B cell (primary cell): Measurements from ENCODE around the gene VPS13D. TPM values are rescaled to one million over a fixed set of nuclear protein-coding genes. Genes with fewer than 3 reads are reported as not detected.
"Not testable (repeated sequence)": the region's sequence is repeated elsewhere in the genome, so short reads cannot be mapped to it uniquely, and the experiment has no call there.

Experiments
- ATAC-seq: fragments of 200-7000 bp; cut with Tn5 transposase; one replicate; pipeline ENCODE4 v1.10.0; 2021; ENCODE audit warnings: low read depth, mild to moderate bottlenecking, moderate number of reproducible peaks, moderate library complexity
- CTCF ChIA-PET: fragments of 350-600 bp; sonication (Branson Sonifier 250); formaldehyde crosslinking; loops from one replicate; lab custom pipeline; 2021; ENCODE audit warnings: antibody characterized with exemption, inconsistent platforms; lab: Charles Lee
- POLR2A ChIA-PET: fragments of 350-600 bp; sonication (Branson Sonifier 250); formaldehyde crosslinking; loops from one replicate; lab custom pipeline; 2021; ENCODE audit warnings: antibody characterized with exemption; lab: Charles Lee
- DNase-seq: peaks from one replicate; pipeline ENCODE4 v3.0.0; 2013
- H2AFZ ChIP-seq: 2 replicates; pipeline ENCODE4 v1.6.1; 2012; ENCODE audit warnings: mild to moderate bottlenecking, low read depth, low read length; ENCODE audit not compliant: insufficient read depth, poor library complexity, severe bottlenecking
- H3K27ac ChIP-seq, 2 donors: 1 replicate in 1 of 2; 2 replicates in 1 of 2; pipeline ENCODE4 v1.5.1; 2012 to 2013; ENCODE audit warnings: low read length in 2 of 2, mild to moderate bottlenecking in 2 of 2, moderate library complexity in 1 of 2
- H3K27me3 ChIP-seq, 4 experiments: fragments of 200-600 bp in 1 of 4; sonication (generic) in 1 of 4; replicated peaks in 1 of 4; 1 replicate in 2 of 4; 2 replicates in 2 of 4; pipeline versions ENCODE4 v1.6.1 to v1.7.0; 2013 to 2016; ENCODE audit warnings: low read length in 3 of 4, mild to moderate bottlenecking in 2 of 4, mixed read lengths in 1 of 4, moderate library complexity in 1 of 4; ENCODE audit not compliant: insufficient read depth in 4 of 4, control insufficient read depth in 3 of 4; ENCODE audit errors: control extremely low read depth in 1 of 4
- H3K36me3 ChIP-seq, 2 experiments: replicated peaks in 1 of 2; 1 replicate in 1 of 2; 2 replicates in 1 of 2; pipeline versions ENCODE4 v1.6.1 to v1.7.1; 2013; ENCODE audit warnings: low read length in 1 of 2; ENCODE audit not compliant: insufficient read depth in 2 of 2, control insufficient read depth in 1 of 2; ENCODE audit errors: control extremely low read depth in 1 of 2, extremely low read depth in 1 of 2
- H3K4me1 ChIP-seq, 2 donors: fragments of 200-600 bp in 1 of 2; sonication (generic) in 1 of 2; 1 replicate in 1 of 2; 2 replicates in 1 of 2; pipeline versions ENCODE4 v1.5.1 to v1.6.1; 2013 to 2017; ENCODE audit warnings: low read length in 2 of 2; ENCODE audit not compliant: control insufficient read depth in 2 of 2, insufficient read depth in 2 of 2
- H3K4me2 ChIP-seq: replicated peaks from 2 replicates; pipeline ENCODE3; 2012; ENCODE audit warnings: mild to moderate bottlenecking, low read depth, low read length; ENCODE audit not compliant: poor library complexity, severe bottlenecking
- H3K4me3 ChIP-seq, 5 experiments: fragments of 200-600 bp in 1 of 5; sonication (generic) in 1 of 5; 1 replicate in 3 of 5; 2 replicates in 2 of 5; pipeline versions ENCODE4 v1.5.1 to v1.7.0; 2011 to 2016; ENCODE audit warnings: low read length in 4 of 5, mild to moderate bottlenecking in 4 of 5, low read depth in 2 of 5, control low read depth in 1 of 5, moderate library complexity in 1 of 5; ENCODE audit not compliant: insufficient read depth in 1 of 5; ENCODE audit errors: control extremely low read depth in 1 of 5, extremely low read depth in 1 of 5
- H3K79me2 ChIP-seq: fragments of 200-600 bp; sonication (generic); one replicate; pipeline ENCODE4 v1.6.0; 2016; ENCODE audit warnings: low read length; ENCODE audit not compliant: control insufficient read depth, insufficient read depth
- H3K9ac ChIP-seq: fragments of 200-600 bp; sonication (generic); 2 replicates; pipeline ENCODE4 v1.6.1; 2017; ENCODE audit warnings: mild to moderate bottlenecking, low read length, moderate library complexity
- H3K9me3 ChIP-seq, 3 donors: one replicate each; pipeline versions ENCODE4 v1.6.1 to v1.7.1; 2013; ENCODE audit warnings: low read length in 2 of 3; ENCODE audit not compliant: control insufficient read depth in 2 of 3, insufficient read depth in 1 of 3; ENCODE audit errors: control extremely low read depth in 1 of 3
- H4K20me1 ChIP-seq: 2 replicates; pipeline ENCODE4 v1.6.0; 2012; ENCODE audit warnings: mild to moderate bottlenecking, low read length; ENCODE audit not compliant: insufficient read depth, control insufficient read depth, poor library complexity, severe bottlenecking
- H3K27ac Mint-ChIP-seq: one replicate; pipeline ENCODE4 v1.8.0; 2021; ENCODE audit warnings: mixed read lengths
- H3K27me3 Mint-ChIP-seq: one replicate; pipeline ENCODE4 v1.8.0; 2021; ENCODE audit warnings: mixed read lengths
- H3K4me1 Mint-ChIP-seq: one replicate; pipeline ENCODE4 v1.8.0; 2021; ENCODE audit warnings: mixed read lengths
- H3K4me3 Mint-ChIP-seq: one replicate; pipeline ENCODE4 v1.8.0; 2021; ENCODE audit warnings: mixed read lengths
- H3K9me3 Mint-ChIP-seq: one replicate; pipeline ENCODE4 v1.8.0; 2022; ENCODE audit warnings: mixed read lengths; ENCODE audit not compliant: insufficient read depth
- CTCF ChIP-seq: fragments of 200-600 bp; IDR thresholded peaks from one replicate; pipeline ENCODE4 v1.8.0; 2022; ENCODE audit warnings: antibody characterized with exemption, mild to moderate bottlenecking
- EZH2 ChIP-seq: IDR thresholded peaks from 2 replicates; pipeline ENCODE4 v1.6.1; 2012; ENCODE audit warnings: borderline replicate concordance, low read depth, mild to moderate bottlenecking, moderate library complexity, low read length; ENCODE audit not compliant: insufficient read depth, poor library complexity, severe bottlenecking
- WGBS: methylation state at CpG from one replicate; pipeline ENCODE4 v1.1.5; 2013; ENCODE audit warnings: missing lambda C conversion rate; ENCODE audit not compliant: insufficient coverage; 5-methylcytosine and 5-hydroxymethylcytosine counted together
- intact Hi-C: fragments of 100-400 bp; cut with micrococcal nuclease; formaldehyde crosslinking; loops from one replicate; pipeline ENCODE4 v1.10.0; 2022
- polyA plus RNA-seq: library from polyadenylated mRNA; depleted of rRNA; stranded (reverse); fragments of >200 nt; gene quantifications from 2 replicates; pipeline ENCODE4 v1.2.3, GENCODE V29; 2012
- total RNA-seq, 2 donors: library from RNA; stranded (reverse); fragments of 120-200 nt in 1 of 2; gene quantifications; 1 replicate in 1 of 2; 2 replicates in 1 of 2; pipeline versions ENCODE4 v1.2.3 to v1.2.4, GENCODE V29; 2013 to 2022

VPS13D gene
- total and polyA plus RNA-seq, 2 donors (not counting 1 experiment from before 2014, with no cell fraction given), result 29.9 to 104 TPM

- Histone ChIP-seq H3K4me1 (peaks cover 0 to 3% of the 10 kb centered on the region in 2 donors), H4K20me1 (no peaks in the 10 kb centered on the region), H3K36me3 (no peaks in the 10 kb centered on the region), H3K9me3 (peaks cover 0 to 14% (median 8%) of the 10 kb centered on the region in 3 donors), H3K9ac (no peak overlapping the region), H2AFZ (no peak overlapping the region), H3K4me2 (no peak overlapping the region), H3K4me3 (no peak overlapping the region), H3K79me2 (no peaks in the 10 kb centered on the region), H3K27me3 (peaks cover 0 to 7% (median 0%) of the 10 kb centered on the region in 4 experiments), H3K27ac (no peak overlapping the region)
- Mint-ChIP-seq H3K9me3 (peaks cover 6% of the 10 kb centered on the region), H3K4me1 (no peaks in the 10 kb centered on the region), H3K27me3 (peaks cover 4% of the 10 kb centered on the region), H3K27ac (no peak overlapping the region), H3K4me3 (no peak overlapping the region)
- ChIA-PET CTCF (interaction anchor here (0.9 to 3.6 kb wide), 3 partner anchors 11 to 96 kb away, joined by 3 to 16 read pairs (median 3); no protein-coding TSS in a partner anchor), POLR2A (no interaction called here)
- DNase-seq (no peak), ATAC-seq (no peak)
- WGBS, result 87% methylated on average over 2 of the region's 2 CpGs
- TF ChIP-seq CTCF (no peak), EZH2 (no peak)
- intact Hi-C loops, result no loop called here
Measured at GRCh38 chr1:12220890-12221289, 8.9 kb upstream of the VPS13D start.

- H3K79me2 ChIP-seq, H3K27me3 Mint-ChIP-seq, intact Hi-C loops, H3K27ac Mint-ChIP-seq, H3K4me1 ChIP-seq, H2AFZ ChIP-seq, H4K20me1 ChIP-seq, H3K36me3 ChIP-seq, DNase-seq, H3K27ac ChIP-seq, H3K4me1 Mint-ChIP-seq, H3K4me3 Mint-ChIP-seq, H3K27me3 ChIP-seq, POLR2A ChIA-PET, H3K9ac ChIP-seq, H3K4me3 ChIP-seq, H3K4me2 ChIP-seq, H3K9me3 Mint-ChIP-seq, ATAC-seq: not testable (repeated sequence)
- peaks cover 0 to 12% (median 8%) of the 10 kb centered on the region in 3 donors for H3K9me3 ChIP-seq
- 86% methylated on average over 1 of the region's 1 CpG for WGBS
- CTCF ChIA-PET, result interaction anchor here (1.1 to 3.6 kb wide), 2 partner anchors 13 to 98 kb away, joined by 3 to 16 read pairs; no protein-coding TSS in a partner anchor
Measured at GRCh38 chr1:12222700-12223099, 7.1 kb upstream of the VPS13D start.

GRCh38 chr1:12224092-12224491 is 5.7 kb upstream of the VPS13D start:
- POLR2A ChIA-PET, result interaction anchor here (0.6 kb wide), 1 partner anchor 265 kb away, joined by 5 read pairs; no protein-coding TSS in a partner anchor
- H4K20me1 ChIP-seq, H3K4me3 Mint-ChIP-seq, H3K9me3 Mint-ChIP-seq, H3K27me3 Mint-ChIP-seq, H3K27ac ChIP-seq, H3K4me1 Mint-ChIP-seq, DNase-seq, H3K27ac Mint-ChIP-seq, H3K4me3 ChIP-seq, H3K79me2 ChIP-seq, H3K36me3 ChIP-seq, H3K4me1 ChIP-seq, H3K4me2 ChIP-seq, H3K27me3 ChIP-seq, H3K9ac ChIP-seq, ATAC-seq, H2AFZ ChIP-seq, intact Hi-C loops: not testable (repeated sequence)
- no CpG with 5 or more reads among the region's 6 CpGs for WGBS
- CTCF ChIA-PET, result interaction anchor here (1.5 kb wide), 1 partner anchor 100 kb away, joined by 4 read pairs; no protein-coding TSS in a partner anchor
- peaks cover 0 to 12% (median 8%) of the 10 kb centered on the region in 3 donors for H3K9me3 ChIP-seq
